ENCODE data around the gene YTHDF2. TPM values are rescaled to one million over a fixed set of nuclear protein-coding genes. Genes with fewer than 3 reads are reported as not detected.

Gene YTHDF2
- total RNA-seq, 2 experiments from 2014 or later = 72.2 to 82.1 TPM

DNA sequence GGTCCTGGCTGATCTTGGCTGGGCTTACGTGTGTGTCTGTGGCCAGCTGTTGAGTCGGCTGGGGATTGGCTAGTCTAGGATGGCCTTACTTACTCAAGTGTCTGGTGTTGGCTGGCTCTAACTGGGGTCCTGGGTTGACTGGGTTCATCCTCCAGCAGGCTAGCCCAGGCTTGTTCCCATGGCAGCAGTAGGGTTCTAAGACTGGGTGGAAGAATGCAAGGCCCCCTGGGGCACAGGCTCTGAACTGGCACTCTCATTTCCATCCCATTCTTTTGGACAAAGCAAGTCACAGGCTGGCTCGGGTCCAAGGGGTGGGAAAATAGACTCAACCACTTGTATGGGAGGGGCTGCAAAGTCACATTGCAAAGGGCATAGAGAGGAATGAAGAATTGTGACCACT is 67.3 kb downstream of the YTHDF2 start:
- intact Hi-C loops (cut with micrococcal nuclease) = no loop called here
- Mint-ChIP-seq H3K27ac (no peak overlapping the region), H3K27me3 (peaks cover 4% of the 10 kb centered on the region), H3K4me3 (no peak overlapping the region), H3K9me3 (no peaks in the 10 kb centered on the region), H3K36me3 (ENCODE audit: low read depth) (no peaks in the 10 kb centered on the region), H3K4me1 (ENCODE audit: low read depth) (no peaks in the 10 kb centered on the region)
- DNase-seq (no peak), ATAC-seq (no peak)
- CTCF ChIA-PET = interaction anchor here (2.0 to 2.5 kb wide), 2 partner anchors 19 to 73 kb away, joined by 9 to 10 read pairs; no protein-coding TSS in a partner anchor
- TF ChIP-seq, protein P1, sequence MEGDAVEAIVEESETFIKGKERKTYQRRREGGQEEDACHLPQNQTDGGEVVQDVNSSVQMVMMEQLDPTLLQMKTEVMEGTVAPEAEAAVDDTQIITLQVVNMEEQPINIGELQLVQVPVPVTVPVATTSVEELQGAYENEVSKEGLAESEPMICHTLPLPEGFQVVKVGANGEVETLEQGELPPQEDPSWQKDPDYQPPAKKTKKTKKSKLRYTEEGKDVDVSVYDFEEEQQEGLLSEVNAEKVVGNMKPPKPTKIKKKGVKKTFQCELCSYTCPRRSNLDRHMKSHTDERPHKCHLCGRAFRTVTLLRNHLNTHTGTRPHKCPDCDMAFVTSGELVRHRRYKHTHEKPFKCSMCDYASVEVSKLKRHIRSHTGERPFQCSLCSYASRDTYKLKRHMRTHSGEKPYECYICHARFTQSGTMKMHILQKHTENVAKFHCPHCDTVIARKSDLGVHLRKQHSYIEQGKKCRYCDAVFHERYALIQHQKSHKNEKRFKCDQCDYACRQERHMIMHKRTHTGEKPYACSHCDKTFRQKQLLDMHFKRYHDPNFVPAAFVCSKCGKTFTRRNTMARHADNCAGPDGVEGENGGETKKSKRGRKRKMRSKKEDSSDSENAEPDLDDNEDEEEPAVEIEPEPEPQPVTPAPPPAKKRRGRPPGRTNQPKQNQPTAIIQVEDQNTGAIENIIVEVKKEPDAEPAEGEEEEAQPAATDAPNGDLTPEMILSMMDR (IDR thresholded peaks at IDR 0.05) = no peak
- POLR2A ChIA-PET = interaction anchor here (0.7 kb wide), 1 partner anchor 14 kb away, joined by 4 read pairs; no protein-coding TSS in a partner anchor

GRCh38 chr1:28807046-28807445 is 70.3 kb downstream of the YTHDF2 start:
- H3K9me3 Mint-ChIP-seq = no peaks in the 10 kb centered on the region
- no peaks in the 10 kb centered on the region for H3K4me1 Mint-ChIP-seq (ENCODE audit: low read depth)
- H3K4me3 Mint-ChIP-seq = no peak overlapping the region
- no peaks in the 10 kb centered on the region for H3K36me3 Mint-ChIP-seq (ENCODE audit: low read depth)
- ChIA-PET CTCF (interaction anchor here (1.0 kb wide), 1 partner anchor 70 kb away, joined by 6 read pairs; no protein-coding TSS in a partner anchor), POLR2A (interaction anchor here (0.5 kb wide), 1 partner anchor 294 kb away, joined by 5 read pairs; no protein-coding TSS in a partner anchor)
- DNase-seq = no peak
- no peak for ATAC-seq
- intact Hi-C loops (cut with micrococcal nuclease) = no loop called here
- TF ChIP-seq, protein P1 (IDR thresholded peaks at IDR 0.05) = no peak
- peaks cover 21% of the 10 kb centered on the region for H3K27me3 Mint-ChIP-seq
- H3K27ac Mint-ChIP-seq = no peak overlapping the region

DNA sequence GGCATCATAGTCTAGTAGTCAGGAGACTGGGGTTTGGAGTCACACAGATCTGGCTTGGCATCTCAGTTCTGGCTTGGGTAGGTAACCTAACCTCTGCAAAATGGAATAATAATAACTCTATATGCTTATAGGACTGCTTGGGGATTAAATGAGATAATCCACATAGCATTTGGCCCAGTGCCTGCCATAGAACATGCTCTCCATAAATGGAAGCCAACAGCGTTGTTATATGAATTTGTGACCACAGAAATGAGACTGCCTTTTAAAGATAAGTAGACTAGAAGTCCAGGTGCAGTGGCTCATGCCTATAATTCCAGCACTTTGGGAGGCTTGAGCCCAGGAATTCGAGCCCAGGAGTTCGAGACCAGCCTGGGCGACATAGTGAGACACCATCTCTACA is 71.2 kb downstream of the YTHDF2 start:
- H3K4me1 Mint-ChIP-seq (ENCODE audit: low read depth) = no peaks in the 10 kb centered on the region
- H3K9me3 Mint-ChIP-seq = no peaks in the 10 kb centered on the region
- TF ChIP-seq, protein P1 (IDR thresholded peaks at IDR 0.05) = no peak
- ATAC-seq (no peak), DNase-seq (no peak)
- peaks cover 27% of the 10 kb centered on the region for H3K27me3 Mint-ChIP-seq
- H3K4me3 Mint-ChIP-seq = no peak overlapping the region
- CTCF ChIA-PET = no interaction called here
- POLR2A ChIA-PET = no interaction called here
- intact Hi-C loops (cut with micrococcal nuclease) = no loop called here
- no peaks in the 10 kb centered on the region for H3K36me3 Mint-ChIP-seq (ENCODE audit: low read depth)
- no peak overlapping the region for H3K27ac Mint-ChIP-seq

DNA sequence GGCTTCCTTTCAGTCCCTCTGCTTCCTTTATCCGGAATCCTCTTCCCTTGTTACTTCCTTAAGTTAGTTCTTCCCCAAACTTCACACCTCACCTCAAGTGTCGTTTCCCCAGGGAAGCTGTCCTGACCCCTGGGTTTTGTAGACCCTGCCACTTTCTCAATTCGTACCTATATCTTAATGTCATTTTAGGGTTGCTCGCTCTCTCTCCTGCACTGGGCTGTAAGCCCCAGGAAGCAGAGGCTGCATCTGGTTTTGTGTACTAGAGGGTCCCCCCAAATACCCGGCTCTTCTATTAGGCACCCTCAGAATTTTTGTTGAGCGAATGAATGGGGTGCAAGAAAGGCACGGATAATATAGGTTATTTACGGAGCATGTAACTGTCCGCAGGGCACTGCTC is 74.6 kb downstream of the YTHDF2 start:
- POLR2A ChIA-PET = no interaction called here
- no peak for DNase-seq
- no peaks in the 10 kb centered on the region for H3K9me3 Mint-ChIP-seq
- CTCF ChIA-PET = interaction anchor here (2.8 kb wide), 1 partner anchor 66 kb away, joined by 11 read pairs; no protein-coding TSS in a partner anchor
- ATAC-seq = no peak
- TF ChIP-seq, protein P1 (IDR thresholded peaks at IDR 0.05) = no peak
- H3K27me3 Mint-ChIP-seq = peaks cover 50% of the 10 kb centered on the region
- no peak overlapping the region for H3K4me3 Mint-ChIP-seq
- H3K36me3 Mint-ChIP-seq (ENCODE audit: low read depth) = no peaks in the 10 kb centered on the region
- peaks cover 2% of the 10 kb centered on the region for H3K4me1 Mint-ChIP-seq (ENCODE audit: low read depth)
- no peak overlapping the region for H3K27ac Mint-ChIP-seq
- intact Hi-C loops (cut with micrococcal nuclease) = no loop called here

- peaks cover 50% of the 10 kb centered on the region for H3K27me3 Mint-ChIP-seq
- no peaks in the 10 kb centered on the region for H3K9me3 Mint-ChIP-seq
- H3K4me1 Mint-ChIP-seq (ENCODE audit: low read depth) = peaks cover 2% of the 10 kb centered on the region
- ATAC-seq (no peak), DNase-seq (no peak)
- ChIA-PET POLR2A (no interaction called here), CTCF (interaction anchor here (2.8 kb wide), 1 partner anchor 65 kb away, joined by 11 read pairs; no protein-coding TSS in a partner anchor)
- H3K36me3 Mint-ChIP-seq (ENCODE audit: low read depth) = no peaks in the 10 kb centered on the region
- TF ChIP-seq, protein P1 (IDR thresholded peaks at IDR 0.05) = no peak
- intact Hi-C loops (cut with micrococcal nuclease) = no loop called here
- no peak within 1 kb of the TSS for H3K4me3 Mint-ChIP-seq
- no peak within 1 kb of the TSS for H3K27ac Mint-ChIP-seq
Observed at GRCh38 chr1:28811766-28812668, 75.3 kb downstream of the YTHDF2 start, which contains the start of gene OPRD1. Gene OPRD1 (plus strand): TSS chr1:28812170. CDS start chr1:28812384, 214 bp downstream.

Data from activated CD8-positive, alpha-beta T cell treated with anti-CD3 and anti-CD28 coated beads for 36 hours (primary cell).